HepG2 (cell line): Measurements from ENCODE around the gene MED10. TPM values are rescaled to one million over a fixed set of nuclear protein-coding genes. Genes with fewer than 3 reads are reported as not detected.

ENCODE experiments used
- ATAC-seq: fragments of 200-7000 bp; cut with Tn5 transposase; 3 replicates; pipeline ENCODE4 v1.9.1; 2020; ENCODE audit warnings: mild to moderate bottlenecking, moderate library complexity
- BruUV-seq: library from RNA; stranded (reverse); fragments of 400-500 nt; replicated peaks from 2 replicates; lab custom pipeline; 2021; lab: Mats Ljungman, UMichigan
- CTCF ChIA-PET: fragments of 300-600 bp; formaldehyde crosslinking; extraction: SDS; loops from one replicate; lab custom pipeline; 2021; ENCODE audit warnings: low total read pairs, inconsistent platforms, low intra/inter-chr PET ratio; lab: Yijun Ruan, JAX
- POLR2A ChIA-PET: fragments of 350-600 bp; sonication (Branson Sonifier 250); formaldehyde crosslinking; loops from one replicate; lab custom pipeline; 2020; ENCODE audit warnings: antibody characterized with exemption, inconsistent platforms; lab: Yijun Ruan, JAX
- DNase-seq: peaks from one replicate; pipeline ENCODE4 v3.0.0-alpha.2; 2015; ENCODE audit warnings: low spot score
- FAIRE-seq: peaks from 3 replicates; lab custom pipeline; 2011; peaks lifted over from hg19 to GRCh38; lab: Jason Lieb, UNC
- H2AFZ ChIP-seq: one replicate; pipeline ENCODE4 v1.6.1; 2011; ENCODE audit warnings: low read length, inconsistent platforms
- H3K27ac ChIP-seq: fragments of 300-600 bp; 3 replicates; pipeline ENCODE4 v1.8.0; 2011; ENCODE audit warnings: mixed run types, mild to moderate bottlenecking, mixed read lengths, low read length, inconsistent platforms; ENCODE audit not compliant: insufficient read depth; ENCODE audit errors: extremely low read length
- H3K27me3 ChIP-seq, 2 experiments: fragments of 200-600 bp in 1 of 2; 2 replicates in 1 of 2; 3 replicates in 1 of 2; pipeline versions ENCODE4 v1.6.0 to v1.8.0; 2011; ENCODE audit warnings: low read length in 2 of 2, mild to moderate bottlenecking in 2 of 2, moderate library complexity in 2 of 2, inconsistent platforms in 1 of 2; ENCODE audit not compliant: insufficient read depth in 2 of 2, control insufficient read depth in 1 of 2
- H3K36me3 ChIP-seq, 2 experiments: fragments of 200-600 bp in 1 of 2; replicated peaks in 1 of 2; 2 replicates in 1 of 2; 3 replicates in 1 of 2; pipeline versions ENCODE4 v1.5.1 to v1.8.0; 2011; ENCODE audit warnings: low read length in 2 of 2, inconsistent platforms in 1 of 2; ENCODE audit not compliant: insufficient read depth in 2 of 2, control insufficient read depth in 1 of 2
- H3K4me1 ChIP-seq: 2 replicates; pipeline ENCODE4 v1.5.1; 2012; ENCODE audit warnings: low read length, inconsistent platforms; ENCODE audit not compliant: insufficient read depth
- H3K4me2 ChIP-seq: 2 replicates; pipeline ENCODE4 v1.6.0; 2011; ENCODE audit warnings: low read depth, low read length, inconsistent platforms
- H3K4me3 ChIP-seq, 3 experiments: fragments of 200-600 bp in 1 of 3; sonication (generic), shearing (Covaris generic) in 1 of 3; replicated peaks in 1 of 3; 2 replicates each; pipeline ENCODE4 v1.5.1; 2011 to 2016; ENCODE audit warnings: low read length in 3 of 3, inconsistent platforms in 2 of 3, low read depth in 2 of 3, mild to moderate bottlenecking in 2 of 3, control low read depth in 1 of 3, mixed read lengths in 1 of 3; ENCODE audit not compliant: insufficient read depth in 1 of 3
- H3K79me2 ChIP-seq: one replicate; pipeline ENCODE4 v1.6.1; 2011; ENCODE audit warnings: low read length, inconsistent platforms; ENCODE audit not compliant: insufficient read depth
- H3K9ac ChIP-seq: 2 replicates; pipeline ENCODE4 v1.6.0; 2011; ENCODE audit warnings: mild to moderate bottlenecking, low read depth, low read length, inconsistent platforms; ENCODE audit not compliant: insufficient read depth
- H3K9me3 ChIP-seq: 2 replicates; pipeline ENCODE4 v1.5.1; 2012; ENCODE audit warnings: mild to moderate bottlenecking, low read length
- H4K20me1 ChIP-seq: 2 replicates; pipeline ENCODE4 v1.6.0; 2011; ENCODE audit warnings: inconsistent platforms, mild to moderate bottlenecking, low read length, moderate library complexity; ENCODE audit not compliant: insufficient read depth
- ARNT ChIP-seq: fragments of 450-650 bp; IDR thresholded peaks from 2 replicates; pipeline ENCODE4 v1.6.1; 2017
- BRCA1 ChIP-seq: sonication (generic); formaldehyde crosslinking; IDR thresholded peaks from 2 replicates; pipeline ENCODE4 v1.4.0; 2020; ENCODE audit warnings: missing genetic modification reagents
- KDM5B ChIP-seq: sonication (generic); formaldehyde crosslinking; IDR thresholded peaks from 2 replicates; pipeline ENCODE4 v1.4.0; 2020; ENCODE audit warnings: missing genetic modification reagents, mild to moderate bottlenecking, borderline replicate concordance
- ZMAT3 ChIP-seq: sonication (generic); formaldehyde crosslinking; conservative IDR thresholded peaks from 2 replicates; pipeline ENCODE4 v1.7.0; 2021; ENCODE audit warnings: missing genetic modification reagents
- ZNF337 ChIP-seq: sonication (generic); formaldehyde crosslinking; IDR thresholded peaks from 2 replicates; pipeline ENCODE4 v1.5.1; 2020; ENCODE audit warnings: missing genetic modification reagents, low read depth, mild to moderate bottlenecking, borderline replicate concordance
- ZNF441 ChIP-seq: sonication (generic); formaldehyde crosslinking; IDR thresholded peaks from 2 replicates; pipeline ENCODE4 v1.7.0; 2021; ENCODE audit warnings: missing genetic modification reagents, borderline replicate concordance
- ZNF644 ChIP-seq: IDR thresholded peaks from 2 replicates; pipeline ENCODE4 v1.6.1; 2016; ENCODE audit warnings: low read depth
- ZNF670 ChIP-seq: sonication (generic); formaldehyde crosslinking; IDR thresholded peaks from 2 replicates; pipeline ENCODE4 v1.8.0; 2022; ENCODE audit warnings: mild to moderate bottlenecking, missing genetic modification reagents, borderline replicate concordance
- WGBS: methylation state at CpG from one replicate; pipeline ENCODE4 v1.1.6; 2017; ENCODE audit warnings: low lambda C conversion rate; 5-methylcytosine and 5-hydroxymethylcytosine counted together
- in situ Hi-C: cut with HindIII; loops from 2 replicates; pipeline ENCODE4 v1.10.0; 2017; ENCODE audit warnings: low pct_unique_long_range_greater_than_20kb; ENCODE audit not compliant: extremely low pct_ligation_motif_present
- intact Hi-C: fragments of 100-400 bp; cut with micrococcal nuclease; formaldehyde crosslinking; loops from one replicate; pipeline ENCODE4 v1.10.0; 2022; ENCODE audit not compliant: unreplicated experiment
- polyA plus RNA-seq, 8 experiments: library from polyadenylated mRNA; depleted of rRNA in 3 of 8; stranded (reverse) in 7 of 8; unstranded in 1 of 8; fragments of >200 nt; fragmentation: Illumina TruSeq in 4 of 8; extraction: Trizol in 4 of 8; gene quantifications; 2 replicates each; pipeline versions ENCODE4 v1.2.1 to v1.2.3, GENCODE V29; 2011 to 2016; ENCODE audit warnings: low read depth in 4 of 8, missing spikeins in 1 of 8, mixed read lengths in 1 of 8; ENCODE audit not compliant: insufficient read depth in 1 of 8
- total RNA-seq, 5 experiments: library from RNA; depleted of rRNA; stranded (reverse); fragments of >200 nt; fragmentation: Illumina TruSeq; extraction: Trizol; gene quantifications; 2 replicates each; pipeline ENCODE4 v1.2.3, GENCODE V29; 2016; ENCODE audit warnings: low read depth in 1 of 5
- TF ChIP-seq, protein P1 (sequence below): sonication (generic); formaldehyde crosslinking; IDR thresholded peaks from 2 replicates; pipeline ENCODE4 v1.8.1; 2023; ENCODE audit warnings: mild to moderate bottlenecking, missing genetic modification reagents
- TF ChIP-seq, protein P2 (sequence below): sonication (generic); formaldehyde crosslinking; IDR thresholded peaks from 2 replicates; pipeline ENCODE4 v1.4.0; 2020; ENCODE audit warnings: missing genetic modification reagents, mild to moderate bottlenecking, borderline replicate concordance

The MED10 gene
- total and polyA plus RNA-seq, 2 of the 13 experiments (the other 11 are each of a cell fraction or from before 2014, with no cell fraction given) = 11.2 to 23.7 TPM

- Histone ChIP-seq H3K79me2 (no peaks in the 10 kb centered on the region), H4K20me1 (no peaks in the 10 kb centered on the region), H3K27ac (no peak overlapping the region), H3K4me1 (no peaks in the 10 kb centered on the region), H3K9ac (no peak overlapping the region), H3K27me3 (peaks cover 2 to 9% of the 10 kb centered on the region in 2 experiments; a peak in 4 of 5 replicates), H3K36me3 (no peaks in the 10 kb centered on the region), H3K9me3 (no peaks in the 10 kb centered on the region), H3K4me3 (no peak overlapping the region), H2AFZ (no peak overlapping the region), H3K4me2 (no peak overlapping the region)
- no peak for ATAC-seq
- in situ Hi-C loops (no loop called here), intact Hi-C loops (no loop called here)
- TF ChIP-seq BRCA1 (CRISPR knock-in tag) = no peak
- TF ChIP-seq KDM5B (CRISPR knock-in tag) = no peak
- no peak for TF ChIP-seq ZMAT3
- TF ChIP-seq ZNF337 (CRISPR knock-in tag) = no peak
- TF ChIP-seq, protein P1, sequence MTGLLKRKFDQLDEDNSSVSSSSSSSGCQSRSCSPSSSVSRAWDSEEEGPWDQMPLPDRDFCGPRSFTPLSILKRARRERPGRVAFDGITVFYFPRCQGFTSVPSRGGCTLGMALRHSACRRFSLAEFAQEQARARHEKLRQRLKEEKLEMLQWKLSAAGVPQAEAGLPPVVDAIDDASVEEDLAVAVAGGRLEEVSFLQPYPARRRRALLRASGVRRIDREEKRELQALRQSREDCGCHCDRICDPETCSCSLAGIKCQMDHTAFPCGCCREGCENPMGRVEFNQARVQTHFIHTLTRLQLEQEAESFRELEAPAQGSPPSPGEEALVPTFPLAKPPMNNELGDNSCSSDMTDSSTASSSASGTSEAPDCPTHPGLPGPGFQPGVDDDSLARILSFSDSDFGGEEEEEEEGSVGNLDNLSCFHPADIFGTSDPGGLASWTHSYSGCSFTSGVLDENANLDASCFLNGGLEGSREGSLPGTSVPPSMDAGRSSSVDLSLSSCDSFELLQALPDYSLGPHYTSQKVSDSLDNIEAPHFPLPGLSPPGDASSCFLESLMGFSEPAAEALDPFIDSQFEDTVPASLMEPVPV (CRISPR knock-in tag) = no peak
- TF ChIP-seq ARNT = no peak
- no peak for TF ChIP-seq ZNF441
- TF ChIP-seq ZNF644 (CRISPR knock-in tag) = no peak
- TF ChIP-seq, protein P2, sequence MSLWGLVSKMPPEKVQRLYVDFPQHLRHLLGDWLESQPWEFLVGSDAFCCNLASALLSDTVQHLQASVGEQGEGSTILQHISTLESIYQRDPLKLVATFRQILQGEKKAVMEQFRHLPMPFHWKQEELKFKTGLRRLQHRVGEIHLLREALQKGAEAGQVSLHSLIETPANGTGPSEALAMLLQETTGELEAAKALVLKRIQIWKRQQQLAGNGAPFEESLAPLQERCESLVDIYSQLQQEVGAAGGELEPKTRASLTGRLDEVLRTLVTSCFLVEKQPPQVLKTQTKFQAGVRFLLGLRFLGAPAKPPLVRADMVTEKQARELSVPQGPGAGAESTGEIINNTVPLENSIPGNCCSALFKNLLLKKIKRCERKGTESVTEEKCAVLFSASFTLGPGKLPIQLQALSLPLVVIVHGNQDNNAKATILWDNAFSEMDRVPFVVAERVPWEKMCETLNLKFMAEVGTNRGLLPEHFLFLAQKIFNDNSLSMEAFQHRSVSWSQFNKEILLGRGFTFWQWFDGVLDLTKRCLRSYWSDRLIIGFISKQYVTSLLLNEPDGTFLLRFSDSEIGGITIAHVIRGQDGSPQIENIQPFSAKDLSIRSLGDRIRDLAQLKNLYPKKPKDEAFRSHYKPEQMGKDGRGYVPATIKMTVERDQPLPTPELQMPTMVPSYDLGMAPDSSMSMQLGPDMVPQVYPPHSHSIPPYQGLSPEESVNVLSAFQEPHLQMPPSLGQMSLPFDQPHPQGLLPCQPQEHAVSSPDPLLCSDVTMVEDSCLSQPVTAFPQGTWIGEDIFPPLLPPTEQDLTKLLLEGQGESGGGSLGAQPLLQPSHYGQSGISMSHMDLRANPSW (CRISPR knock-in tag) = no peak
- TF ChIP-seq ZNF670 (CRISPR knock-in tag) = no peak
- no TSS peak for BruUV-seq
- ChIA-PET POLR2A (no interaction called here), CTCF (no interaction called here)
- no peak for FAIRE-seq
- DNase-seq = no peak
- 22% methylated on average over 6 of the region's 6 CpGs for WGBS
Observed at GRCh38 chr5:6407558-6408259, 29.4 kb upstream of the MED10 start.
